Non-pigmented ciliary epithelial cell (primary cell): ENCODE measurements around the gene RDH5.
"Not testable (repeated sequence)": the region's sequence is repeated elsewhere in the genome, so short reads cannot be mapped to it uniquely, and the experiment has no call there.

Source experiments
- DNase-seq: peaks from one replicate; pipeline ENCODE4 v3.0.0-alpha.2; 2010; ENCODE audit warnings: low read depth

RDH5 gene

GRCh38 chr12:55746174-55746912 lies 26.1 kb downstream of the RDH5 start:
- DNase-seq = no peak

DNA sequence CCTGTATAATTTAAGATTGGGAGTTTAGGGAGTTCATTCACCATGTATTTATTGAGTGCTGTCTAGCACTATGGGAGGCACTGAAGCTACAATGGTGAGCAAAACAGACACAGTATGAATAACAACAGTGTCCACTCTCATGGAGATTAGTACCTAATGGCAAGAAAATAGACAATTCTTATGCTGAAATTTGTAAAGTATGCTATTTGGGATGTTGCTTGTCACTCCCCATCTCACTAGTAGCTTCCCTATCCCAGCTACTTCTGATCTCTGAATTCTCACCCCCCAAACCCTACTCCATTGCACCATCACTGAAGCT lies 26.7 kb downstream of the RDH5 start:
- no peak for DNase-seq

- no peak for DNase-seq
Observed at GRCh38 chr12:55748230-55748993, 28.2 kb downstream of the RDH5 start.

GRCh38 chr12:55755246-55755645 lies 35.1 kb downstream of the RDH5 start:
- DNase-seq = no peak

DNA sequence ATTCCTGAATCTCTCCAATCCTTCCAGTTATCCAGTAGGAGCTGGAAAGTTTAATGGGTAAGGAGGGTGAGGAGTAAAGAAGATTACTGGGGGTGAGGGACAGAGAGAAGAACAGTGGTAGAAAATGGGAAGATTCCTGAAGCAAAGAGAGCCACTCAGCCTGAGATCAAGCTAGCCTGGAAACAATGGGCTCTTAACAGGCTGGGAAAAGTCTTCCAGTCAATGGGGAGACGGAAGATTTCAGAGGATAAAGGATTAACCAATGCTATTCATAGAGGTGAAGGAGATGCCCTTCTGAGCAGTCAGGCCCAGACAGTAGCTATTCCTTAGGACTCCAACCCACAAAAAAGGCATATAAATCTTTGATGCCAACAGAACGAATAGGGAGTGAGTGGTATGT lies 37.5 kb downstream of the RDH5 start:
- no peak for DNase-seq

DNA sequence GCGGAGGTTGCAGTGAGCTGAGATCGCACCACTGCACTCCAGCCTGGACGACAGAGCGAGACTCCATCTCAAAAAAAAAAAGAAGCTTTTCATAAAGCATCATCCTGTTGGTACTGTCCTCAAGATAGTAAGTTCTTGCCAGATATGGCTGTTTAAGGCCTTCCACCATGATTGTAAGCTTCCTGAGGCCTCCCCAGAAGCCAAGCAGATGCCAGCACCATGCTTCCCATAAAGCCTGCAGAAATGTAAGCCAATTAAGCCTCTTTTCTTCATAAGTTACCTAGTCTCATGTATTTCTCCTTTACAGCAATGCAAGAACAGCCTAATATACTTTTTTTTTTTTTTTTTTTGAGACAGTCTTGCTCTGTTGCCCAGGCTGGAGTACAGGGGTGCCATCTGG lies 38.4 kb downstream of the RDH5 start:
- not testable (repeated sequence) for DNase-seq

DNA sequence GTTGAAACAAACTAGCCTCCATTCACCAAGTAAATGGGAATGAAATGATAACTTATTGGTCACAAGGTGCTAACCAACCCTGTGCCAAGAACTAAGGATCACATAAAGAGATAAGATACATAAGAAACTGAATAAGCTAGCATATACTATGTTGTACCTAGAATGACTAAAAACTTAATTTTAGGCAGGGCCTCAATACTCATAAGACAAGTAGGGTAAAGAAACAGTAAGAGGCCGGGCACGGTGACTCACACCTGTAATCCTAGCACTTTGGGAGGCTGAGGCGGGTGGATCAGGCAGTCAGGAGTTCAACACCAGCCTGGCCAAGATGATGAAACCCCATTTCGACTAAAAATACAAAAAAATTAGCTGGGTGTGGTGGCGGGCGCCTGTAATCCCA lies 40.5 kb downstream of the RDH5 start:
- no peak for DNase-seq

DNA sequence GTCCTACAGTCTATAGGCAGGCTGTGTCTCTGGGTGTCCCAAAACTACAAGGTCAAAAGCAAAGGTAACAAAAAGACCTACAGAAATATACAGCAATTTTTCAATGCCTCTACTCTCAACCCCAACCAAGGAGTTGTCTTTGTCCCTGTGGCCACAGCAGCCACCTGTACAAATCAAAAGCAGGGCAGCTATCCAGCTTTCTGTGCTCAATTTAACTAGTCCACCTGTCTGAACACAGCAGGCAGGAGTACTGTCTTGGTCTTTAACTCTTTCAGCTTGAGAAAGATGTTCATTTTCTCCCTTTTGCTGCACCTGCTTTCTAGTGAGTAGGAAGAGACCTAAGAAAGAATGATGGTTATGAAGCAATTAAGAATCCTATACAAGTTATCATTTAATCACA lies 42.5 kb downstream of the RDH5 start:
- no peak for DNase-seq

GRCh38 chr12:55765736-55766290 lies 45.6 kb downstream of the RDH5 start:
- DNase-seq = no peak

- no peak for DNase-seq
Observed at GRCh38 chr12:55767156-55767555, 47.0 kb downstream of the RDH5 start.

DNA sequence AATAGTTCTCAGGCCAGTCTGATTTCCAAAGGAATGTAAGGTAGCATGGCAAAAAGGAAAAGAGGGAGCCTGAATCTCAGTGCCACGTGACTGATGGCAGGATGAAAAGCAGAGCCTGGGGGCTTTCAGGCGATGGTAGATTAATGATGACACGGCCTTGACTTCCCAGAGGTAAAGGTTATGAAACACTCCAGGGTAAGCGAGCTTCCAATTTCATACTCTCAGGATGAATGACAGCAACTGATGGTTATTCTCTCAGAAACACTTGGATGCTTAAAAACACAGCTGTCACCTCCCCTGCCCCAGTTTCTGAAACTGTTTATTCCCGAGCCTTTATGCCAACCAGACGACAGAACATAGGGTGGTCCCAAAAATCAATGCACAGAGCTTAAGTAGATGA lies 51.5 kb downstream of the RDH5 start:
- no peak for DNase-seq
